ENCODE data around the gene SCAPER.

DNA sequence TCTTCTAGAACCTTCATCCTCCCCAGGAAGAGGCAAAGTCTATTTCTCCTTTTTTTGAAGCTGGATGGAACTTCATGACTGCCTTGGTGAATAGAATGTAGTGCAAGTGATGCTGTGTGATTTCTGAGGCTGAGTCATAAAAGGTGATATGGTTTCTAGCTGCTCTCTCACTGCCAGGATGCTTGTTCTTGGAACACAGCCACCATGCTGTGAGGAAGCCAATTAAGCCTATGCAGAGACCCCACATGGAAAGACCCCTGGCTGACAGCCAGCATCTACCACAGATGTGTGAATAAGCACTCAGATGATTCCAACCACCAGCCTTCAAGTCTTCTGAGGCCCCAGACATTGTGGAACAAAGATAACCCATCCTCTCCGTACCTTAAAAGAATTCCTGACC, 511.5 kb downstream of the SCAPER start:
- TF ChIP-seq, protein P1, sequence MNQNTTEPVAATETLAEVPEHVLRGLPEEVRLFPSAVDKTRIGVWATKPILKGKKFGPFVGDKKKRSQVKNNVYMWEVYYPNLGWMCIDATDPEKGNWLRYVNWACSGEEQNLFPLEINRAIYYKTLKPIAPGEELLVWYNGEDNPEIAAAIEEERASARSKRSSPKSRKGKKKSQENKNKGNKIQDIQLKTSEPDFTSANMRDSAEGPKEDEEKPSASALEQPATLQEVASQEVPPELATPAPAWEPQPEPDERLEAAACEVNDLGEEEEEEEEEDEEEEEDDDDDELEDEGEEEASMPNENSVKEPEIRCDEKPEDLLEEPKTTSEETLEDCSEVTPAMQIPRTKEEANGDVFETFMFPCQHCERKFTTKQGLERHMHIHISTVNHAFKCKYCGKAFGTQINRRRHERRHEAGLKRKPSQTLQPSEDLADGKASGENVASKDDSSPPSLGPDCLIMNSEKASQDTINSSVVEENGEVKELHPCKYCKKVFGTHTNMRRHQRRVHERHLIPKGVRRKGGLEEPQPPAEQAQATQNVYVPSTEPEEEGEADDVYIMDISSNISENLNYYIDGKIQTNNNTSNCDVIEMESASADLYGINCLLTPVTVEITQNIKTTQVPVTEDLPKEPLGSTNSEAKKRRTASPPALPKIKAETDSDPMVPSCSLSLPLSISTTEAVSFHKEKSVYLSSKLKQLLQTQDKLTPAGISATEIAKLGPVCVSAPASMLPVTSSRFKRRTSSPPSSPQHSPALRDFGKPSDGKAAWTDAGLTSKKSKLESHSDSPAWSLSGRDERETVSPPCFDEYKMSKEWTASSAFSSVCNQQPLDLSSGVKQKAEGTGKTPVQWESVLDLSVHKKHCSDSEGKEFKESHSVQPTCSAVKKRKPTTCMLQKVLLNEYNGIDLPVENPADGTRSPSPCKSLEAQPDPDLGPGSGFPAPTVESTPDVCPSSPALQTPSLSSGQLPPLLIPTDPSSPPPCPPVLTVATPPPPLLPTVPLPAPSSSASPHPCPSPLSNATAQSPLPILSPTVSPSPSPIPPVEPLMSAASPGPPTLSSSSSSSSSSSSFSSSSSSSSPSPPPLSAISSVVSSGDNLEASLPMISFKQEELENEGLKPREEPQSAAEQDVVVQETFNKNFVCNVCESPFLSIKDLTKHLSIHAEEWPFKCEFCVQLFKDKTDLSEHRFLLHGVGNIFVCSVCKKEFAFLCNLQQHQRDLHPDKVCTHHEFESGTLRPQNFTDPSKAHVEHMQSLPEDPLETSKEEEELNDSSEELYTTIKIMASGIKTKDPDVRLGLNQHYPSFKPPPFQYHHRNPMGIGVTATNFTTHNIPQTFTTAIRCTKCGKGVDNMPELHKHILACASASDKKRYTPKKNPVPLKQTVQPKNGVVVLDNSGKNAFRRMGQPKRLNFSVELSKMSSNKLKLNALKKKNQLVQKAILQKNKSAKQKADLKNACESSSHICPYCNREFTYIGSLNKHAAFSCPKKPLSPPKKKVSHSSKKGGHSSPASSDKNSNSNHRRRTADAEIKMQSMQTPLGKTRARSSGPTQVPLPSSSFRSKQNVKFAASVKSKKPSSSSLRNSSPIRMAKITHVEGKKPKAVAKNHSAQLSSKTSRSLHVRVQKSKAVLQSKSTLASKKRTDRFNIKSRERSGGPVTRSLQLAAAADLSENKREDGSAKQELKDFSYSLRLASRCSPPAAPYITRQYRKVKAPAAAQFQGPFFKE (tag by site-specific recombination; IDR thresholded peaks at IDR 0.05; ENCODE audit: borderline replicate concordance), result no peak
- TF ChIP-seq SALL2 (tag by site-specific recombination; IDR thresholded peaks at IDR 0.05; ENCODE audit: borderline replicate concordance) (no peak), SP2 (tag by site-specific recombination; IDR thresholded peaks at IDR 0.05) (no peak), YY1 (tag by site-specific recombination; IDR thresholded peaks at IDR 0.05) (no peak)

Data from HEK293 (cell line).